ENCODE results near the gene XPNPEP2.
A peak's percentile ranks its signal among the peaks of the same experiment; 100 is the strongest.
"Not testable (repeated sequence)": the region's sequence is repeated elsewhere in the genome, so short reads cannot be mapped to it uniquely, and the experiment has no call there.

Gene XPNPEP2

GRCh38 chrX:129719931-129720530 is 18.7 kb upstream of the XPNPEP2 start:
- DNase-seq: peak in 1 of 2 donors; percentile 1

- peak in 1 of 2 donors; percentile 4 for DNase-seq
Observed at GRCh38 chrX:129720741-129721140, 18.0 kb upstream of the XPNPEP2 start.

DNA sequence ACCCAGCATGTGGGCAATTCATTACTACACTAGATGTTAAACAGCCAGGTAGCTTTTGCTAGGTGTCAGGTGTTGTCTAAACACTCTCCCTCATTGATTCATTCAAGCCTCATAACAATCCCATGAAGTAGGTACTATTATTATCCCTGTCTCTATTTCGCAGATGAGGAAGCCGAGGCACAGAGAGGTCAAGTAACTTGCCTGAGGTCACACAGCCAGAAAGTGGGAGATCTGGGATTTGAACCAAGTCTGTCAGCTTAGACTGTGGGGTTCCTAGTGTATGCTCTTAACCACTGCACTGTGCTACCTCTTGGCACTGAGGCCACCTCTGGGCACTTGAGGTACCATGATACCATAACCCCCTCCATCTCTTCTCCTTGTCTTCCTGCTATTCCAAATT is 17.4 kb upstream of the XPNPEP2 start:
- peak in 1 of 2 donors; percentile 2 for DNase-seq

DNA sequence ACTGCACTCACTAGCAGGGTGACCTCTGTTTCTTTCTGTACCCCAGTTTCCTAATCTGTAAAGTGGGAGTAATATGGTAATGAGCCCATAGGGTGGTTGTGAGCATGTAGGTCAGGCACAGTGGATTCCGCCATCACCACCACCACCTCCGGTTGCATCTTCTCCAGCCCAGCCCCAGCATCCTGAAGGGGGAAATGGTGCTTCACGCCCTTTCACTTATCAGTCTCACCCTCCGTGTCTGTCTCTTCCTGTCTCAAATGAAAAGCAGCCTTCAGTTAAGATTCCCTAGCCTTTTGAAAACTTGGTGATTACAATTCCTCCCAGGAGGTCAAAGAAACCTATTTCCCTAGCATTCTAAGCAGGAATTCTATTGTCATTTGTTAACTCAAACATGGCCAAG is 16.9 kb upstream of the XPNPEP2 start:
- DNase-seq: peak; percentile 11

DNA sequence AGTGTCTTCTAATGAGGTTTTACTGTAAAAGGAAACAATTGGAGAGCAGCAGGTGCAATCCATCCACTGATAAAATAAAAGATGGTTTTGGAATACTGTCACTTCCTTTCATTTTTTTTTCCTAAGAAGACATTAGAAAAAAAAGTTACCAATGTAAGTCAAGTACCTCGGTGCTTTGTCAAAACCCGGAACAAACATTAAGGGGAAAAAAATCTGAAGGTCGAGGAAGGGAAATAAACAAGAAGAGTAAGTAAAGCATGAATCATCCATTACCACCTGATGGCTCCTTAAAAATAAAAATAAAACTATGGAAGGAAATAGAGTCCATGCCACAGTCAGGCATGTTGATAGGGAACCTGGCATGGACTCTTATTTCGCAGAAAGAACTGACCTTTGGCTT is 15.3 kb upstream of the XPNPEP2 start:
- DNase-seq: no peak

- peak in 1 of 2 donors; percentile 5 for DNase-seq
Observed at GRCh38 chrX:129724754-129725153, 14.0 kb upstream of the XPNPEP2 start.

GRCh38 chrX:129726307-129727111 is 12.3 kb upstream of the XPNPEP2 start:
- DNase-seq: peak; percentile 31

DNA sequence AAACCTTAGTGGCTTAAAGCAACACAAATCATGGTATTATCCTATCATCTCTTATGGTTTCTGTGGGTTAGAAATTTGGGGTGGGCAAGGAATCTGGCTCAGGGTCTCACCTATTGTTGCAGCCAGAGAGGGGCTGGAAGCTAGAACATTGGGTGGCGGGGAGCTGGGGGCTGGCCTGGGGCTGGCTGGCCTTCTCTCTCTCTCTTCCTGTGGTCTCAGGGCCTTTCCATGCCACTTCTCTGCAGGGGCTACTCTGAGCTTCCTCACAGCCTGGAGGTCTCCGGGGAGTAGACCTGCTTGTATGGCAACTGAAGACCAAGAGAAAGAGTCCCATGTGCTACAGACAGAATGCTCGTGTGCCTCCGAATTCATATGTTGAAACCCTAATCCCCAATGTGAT is 10.7 kb upstream of the XPNPEP2 start:
- DNase-seq: peak in 1 of 2 donors; percentile 1

GRCh38 chrX:129731228-129731627 is 7.6 kb upstream of the XPNPEP2 start:
- peak in 1 of 2 donors; percentile 55 for DNase-seq

DNA sequence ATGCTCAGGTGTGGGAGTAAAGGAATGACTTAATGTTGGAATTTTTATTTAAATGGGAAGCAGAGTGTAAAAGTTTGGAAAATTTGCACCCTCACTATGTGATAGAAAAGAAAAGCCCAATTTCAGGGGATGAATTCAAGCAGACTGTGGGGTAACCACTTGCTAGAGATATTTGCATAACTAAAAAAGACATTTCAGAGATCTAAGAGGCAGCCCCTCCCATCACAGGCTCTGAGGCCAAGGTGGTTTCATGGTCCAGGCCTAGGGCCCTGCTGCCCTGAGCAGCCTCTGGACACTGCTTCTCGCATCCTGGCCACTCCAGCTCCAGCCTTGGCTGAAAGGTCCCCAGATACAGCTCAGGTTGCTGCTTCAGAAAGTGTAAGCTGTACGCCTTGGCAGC is 5.9 kb upstream of the XPNPEP2 start:
- DNase-seq: peak in 1 of 2 donors; percentile 10

DNA sequence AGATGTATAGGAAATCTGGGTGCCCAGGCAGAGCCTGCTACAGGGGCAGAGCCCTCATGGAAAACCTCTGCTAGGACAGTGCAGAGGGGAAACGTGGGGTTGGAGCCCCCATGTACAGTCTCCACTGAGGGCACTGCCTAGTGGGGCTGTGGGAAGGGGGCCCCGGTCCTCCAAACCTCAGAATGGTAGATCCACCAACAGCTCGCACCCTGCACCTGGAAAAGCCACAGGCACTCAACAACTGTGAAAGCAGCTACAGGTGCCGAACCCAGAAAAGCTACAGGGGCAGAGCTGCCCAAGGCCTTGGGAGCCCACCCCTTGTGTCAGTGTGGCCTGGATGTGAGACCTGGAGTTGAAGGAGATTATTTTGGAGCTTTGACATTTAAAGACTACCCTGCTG is 5.4 kb upstream of the XPNPEP2 start:
- DNase-seq: peak in 1 of 2 donors; percentile 6

GRCh38 chrX:129736491-129736890 is 2.3 kb upstream of the XPNPEP2 start:
- DNase-seq: peak in 1 of 2 donors; percentile 24

- DNase-seq: peak in 1 of 2 donors; percentile 49
Observed at GRCh38 chrX:129737916-129738315, 863 bp upstream of the XPNPEP2 start.

DNA sequence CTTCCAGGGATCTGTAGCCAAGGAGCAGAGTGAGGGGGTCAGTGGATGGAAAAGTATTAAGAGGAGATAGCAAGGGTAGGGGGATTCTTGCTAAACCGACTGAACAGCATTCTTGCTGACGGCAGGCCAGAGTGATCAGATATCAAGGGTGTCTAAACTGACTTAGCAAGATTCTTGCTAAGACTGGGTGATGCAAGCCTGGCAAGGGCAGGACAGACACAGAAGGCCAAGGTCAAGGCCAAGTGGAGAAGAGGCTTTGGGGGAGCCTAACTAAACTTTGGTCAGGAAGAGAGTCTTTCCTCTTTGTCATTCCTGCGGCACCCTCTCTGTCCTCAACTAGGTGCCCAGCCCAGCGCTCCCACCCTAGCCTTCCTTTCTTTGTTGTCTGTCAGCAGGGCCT is 799 bp downstream of the XPNPEP2 start:
- DNase-seq: no peak

DNA sequence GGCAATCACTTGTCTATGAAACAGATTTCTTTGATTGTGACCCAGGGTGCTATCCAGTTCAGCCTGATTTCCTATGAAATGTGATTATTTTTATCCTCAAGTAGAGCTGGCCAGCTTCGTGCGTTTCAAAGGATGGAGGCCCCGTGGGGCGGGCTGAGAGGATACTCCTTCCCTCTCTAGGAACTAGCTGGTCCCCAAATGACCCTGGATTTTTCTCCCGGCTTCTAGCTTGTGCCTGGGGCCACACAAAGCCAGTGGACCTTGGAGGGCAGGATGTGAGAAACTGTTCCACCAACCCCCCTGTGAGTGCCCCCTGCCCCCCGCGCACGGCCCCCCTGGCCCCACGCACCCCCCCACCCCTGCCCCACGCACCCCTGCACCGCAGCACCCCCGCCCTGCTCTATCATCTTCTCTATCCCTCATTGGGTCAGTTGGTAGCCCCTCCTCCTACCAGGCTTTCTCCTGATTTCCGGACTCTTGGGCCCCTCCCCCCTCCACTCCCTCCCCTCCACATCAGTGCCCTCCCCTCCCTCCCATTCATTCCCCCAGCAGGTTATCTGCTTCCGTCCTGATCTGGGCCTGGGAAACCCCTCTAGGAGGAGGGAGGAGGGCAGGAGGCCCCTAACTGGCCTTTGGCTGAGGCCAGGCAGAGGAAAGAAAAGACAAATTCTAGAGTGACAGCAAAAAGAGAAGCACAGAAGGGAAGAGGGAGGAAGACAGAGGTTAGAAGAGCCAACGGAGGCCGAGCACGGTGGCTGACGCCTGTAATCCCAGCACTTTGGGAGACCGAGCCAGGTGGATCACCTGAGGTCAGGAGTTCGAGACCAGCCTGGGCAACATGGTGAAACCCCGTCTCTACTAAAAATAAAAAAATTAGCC is 3.3 kb downstream of the XPNPEP2 start:
- DNase-seq: no peak

DNA sequence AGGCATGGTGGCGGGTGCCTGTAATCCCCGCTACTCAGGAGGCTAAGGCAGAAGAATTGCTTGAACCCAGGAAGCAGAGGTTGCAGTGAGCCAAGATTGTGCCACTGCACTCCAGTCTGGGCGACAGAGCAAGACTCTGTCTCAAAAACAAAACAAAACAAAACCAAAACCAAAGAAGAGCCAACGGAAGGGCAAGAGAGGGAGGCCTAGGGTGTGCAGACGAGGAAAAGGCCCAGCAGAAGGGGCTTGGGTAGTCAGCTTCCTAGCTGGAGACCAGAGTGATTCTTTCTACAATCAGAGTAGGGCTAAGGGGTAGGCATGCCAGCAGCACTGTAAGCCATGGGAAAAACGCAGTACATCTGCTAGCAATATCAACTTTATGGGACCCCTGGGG is 4.0 kb downstream of the XPNPEP2 start:
- DNase-seq: not testable (repeated sequence)

DNA sequence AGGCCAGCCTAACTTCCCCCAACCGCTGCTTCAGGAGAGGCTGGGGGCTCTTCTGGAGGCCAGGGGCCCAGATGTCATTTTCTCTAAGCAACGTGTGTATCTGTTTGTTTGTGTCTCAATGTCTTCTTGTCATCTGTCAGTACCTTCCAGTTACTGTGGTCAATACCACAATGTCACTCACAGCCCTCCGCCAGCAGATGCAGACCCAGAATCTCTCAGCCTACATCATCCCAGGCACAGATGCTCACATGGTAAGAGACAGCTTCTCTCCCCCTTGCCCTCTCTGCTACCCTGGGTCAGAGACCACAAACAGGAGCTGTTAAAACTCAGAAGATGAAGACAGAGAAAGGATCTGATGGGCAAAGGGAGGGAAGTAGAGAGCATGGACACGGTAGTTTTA is 5.0 kb downstream of the XPNPEP2 start:
- DNase-seq: no peak

DNA sequence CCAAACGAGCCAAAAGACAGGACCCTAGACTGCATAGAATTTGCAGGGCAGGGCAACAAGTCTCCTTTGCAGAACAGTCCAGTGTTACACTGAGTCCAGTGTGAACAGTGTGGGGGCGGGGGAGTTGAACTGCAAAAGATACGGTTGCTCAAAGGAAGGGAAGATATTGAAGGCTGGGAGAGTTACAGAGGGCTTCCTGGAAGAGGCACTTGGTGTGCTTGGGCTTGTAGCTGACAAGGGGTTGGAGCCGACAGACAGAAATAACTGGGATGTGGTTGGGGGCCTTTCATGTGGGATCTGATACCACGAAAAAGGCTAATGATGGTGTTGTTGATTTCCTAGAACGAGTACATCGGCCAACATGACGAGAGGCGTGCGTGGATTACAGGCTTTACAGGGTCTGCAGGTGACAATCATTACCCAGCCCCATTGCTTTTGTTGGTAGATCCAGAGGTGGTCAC is 6.1 kb downstream of the XPNPEP2 start:
- peak in 1 of 2 donors; percentile 43 for DNase-seq

DNA sequence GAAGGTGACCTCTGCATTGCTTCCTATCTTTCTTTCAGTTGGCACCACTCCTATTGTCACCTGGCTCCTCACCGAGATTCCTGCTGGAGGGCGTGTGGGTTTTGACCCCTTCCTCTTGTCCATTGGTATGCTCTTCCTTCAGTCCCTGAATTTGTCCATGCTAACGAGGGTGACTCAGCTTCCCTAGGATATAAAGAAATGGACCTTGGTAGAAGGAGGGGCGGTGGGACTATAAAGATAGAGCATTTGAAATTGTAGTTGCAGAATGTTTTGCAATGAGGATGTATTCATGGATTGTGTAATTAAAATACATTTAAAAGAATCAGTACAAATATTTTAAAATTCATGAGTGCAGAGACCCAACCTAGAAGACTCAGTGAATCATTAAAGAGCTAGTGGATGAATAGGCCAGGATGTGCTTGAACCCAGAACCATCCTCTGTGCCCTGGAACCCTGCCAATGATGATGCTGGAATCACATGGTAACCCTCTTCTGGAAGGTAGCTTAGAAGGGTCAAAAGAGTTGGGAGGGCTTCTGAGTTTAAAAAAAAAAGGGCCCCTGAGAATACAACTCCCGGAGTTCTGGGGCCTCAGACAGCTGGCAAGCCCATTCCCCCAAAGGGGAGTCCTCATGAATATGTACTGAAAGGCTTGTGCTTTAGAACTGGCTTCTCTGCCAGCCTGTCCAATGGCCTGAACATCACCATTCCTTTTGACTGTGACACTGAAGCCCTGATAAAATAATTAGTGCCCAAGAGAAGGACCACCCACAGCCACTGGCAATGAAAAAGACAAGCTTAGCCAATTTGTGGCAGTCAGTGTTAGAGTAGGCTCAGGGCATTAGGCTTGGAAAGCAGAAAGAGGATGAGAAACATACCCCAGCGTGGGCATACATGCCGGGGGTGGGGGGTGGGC is 8.0 kb downstream of the XPNPEP2 start:
- DNase-seq: no peak

DNA sequence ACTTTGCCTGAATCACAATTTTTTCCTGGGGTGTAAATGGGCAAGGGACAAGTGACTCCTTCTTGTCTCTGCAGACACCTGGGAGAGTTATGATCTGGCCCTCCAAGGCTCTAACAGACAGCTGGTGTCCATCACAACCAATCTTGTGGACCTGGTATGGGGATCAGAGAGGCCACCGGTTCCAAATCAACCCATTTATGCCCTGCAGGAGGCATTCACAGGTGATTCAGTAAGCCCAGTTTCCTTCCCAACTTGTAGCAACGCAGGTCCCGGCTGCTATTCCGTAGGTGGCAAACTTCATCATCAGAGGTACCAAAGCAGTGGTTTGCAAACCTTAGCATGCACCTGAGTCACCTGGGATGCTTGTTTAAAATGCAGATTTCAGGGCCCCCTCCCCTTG is 8.8 kb downstream of the XPNPEP2 start:
- no peak for DNase-seq

- DNase-seq: no peak
Observed at GRCh38 chrX:129748305-129748704, 9.5 kb downstream of the XPNPEP2 start.

- no peak for DNase-seq
Observed at GRCh38 chrX:129749069-129749468, 10.3 kb downstream of the XPNPEP2 start.

All from CD4-positive, alpha-beta T cell treated with Interleukin-4 for 1 hour (primary cell).